K562 (cell line): ENCODE data around the gene GZMM. TPM values are rescaled to one million over a fixed set of nuclear protein-coding genes. Genes with fewer than 3 reads are reported as not detected.

Experiments
- ATF3 ChIP-seq, 2 experiments: fragments of 450-650 bp in 1 of 2; sonication (generic) in 1 of 2; formaldehyde crosslinking in 1 of 2; IDR thresholded peaks in 1 of 2; conservative IDR thresholded peaks in 1 of 2; 2 replicates each; pipeline versions ENCODE4 v1.6.1 to v1.8.1; 2016 to 2023; ENCODE audit warnings: mild to moderate bottlenecking in 2 of 2, moderate library complexity in 2 of 2, inconsistent platforms in 1 of 2, missing genetic modification reagents in 1 of 2
- BCOR ChIP-seq: fragments of 450-650 bp; IDR thresholded peaks from 2 replicates; pipeline ENCODE4 v1.6.1; 2016
- CEBPB ChIP-seq: fragments of 450-650 bp; IDR thresholded peaks from 2 replicates; pipeline ENCODE4 v1.6.1; 2016; ENCODE audit warnings: missing genetic modification characterization, missing compliant biosample characterization
- FOXO4 ChIP-seq: fragments of 450-650 bp; formaldehyde crosslinking; IDR thresholded peaks from 2 replicates; pipeline ENCODE4 v1.4.0; 2020; ENCODE audit warnings: mild to moderate bottlenecking, moderate library complexity
- FOXP4 ChIP-seq: sonication (generic); formaldehyde crosslinking; IDR thresholded peaks from 2 replicates; pipeline ENCODE4 v1.8.0; 2022; ENCODE audit warnings: mild to moderate bottlenecking, missing genetic modification reagents, borderline replicate concordance
- HDAC1 ChIP-seq, 2 experiments: fragments of 450-650 bp; IDR thresholded peaks; 2 replicates each; pipeline ENCODE4 v1.6.1; 2016 to 2017; ENCODE audit warnings: inconsistent platforms in 1 of 2, mild to moderate bottlenecking in 1 of 2, moderate library complexity in 1 of 2
- NFXL1 ChIP-seq: fragments of 450-650 bp; formaldehyde crosslinking; IDR thresholded peaks from 2 replicates; pipeline ENCODE4 v1.4.0; 2021; ENCODE audit warnings: mild to moderate bottlenecking
- RERE ChIP-seq: sonication (generic); formaldehyde crosslinking; IDR thresholded peaks from 2 replicates; pipeline ENCODE4 v1.8.0; 2023; ENCODE audit warnings: missing genetic modification reagents, mild to moderate bottlenecking, borderline replicate concordance
- ZNF592 ChIP-seq: fragments of 450-650 bp; IDR thresholded peaks from 2 replicates; pipeline ENCODE4 v1.6.1; 2017; ENCODE audit warnings: antibody characterized with exemption, mild to moderate bottlenecking
- polyA plus RNA-seq, 8 experiments: library from polyadenylated mRNA; depleted of rRNA in 4 of 8; stranded (reverse) in 5 of 8; unstranded in 3 of 8; fragments of >200 nt; fragmentation: Nextera tagmentation in 2 of 8; fragmentation: Illumina TruSeq in 1 of 8; extraction: Ambion mirVana in 2 of 8; extraction: Trizol in 1 of 8; gene quantifications; 2 replicates each; pipeline versions ENCODE4 v1.2.1 to v1.2.3, GENCODE V29; 2011 to 2014; ENCODE audit warnings: inconsistent platforms in 1 of 8, missing spikeins in 1 of 8
- total RNA-seq, 7 experiments: library from RNA; depleted of rRNA in 6 of 7; stranded (reverse); fragments of >200 nt in 6 of 7; fragmentation: Illumina TruSeq in 2 of 7; extraction: Trizol in 2 of 7; gene quantifications; 2 replicates each; pipeline versions ENCODE4 v1.2.1 to v1.2.3, GENCODE V29; 2011 to 2021; ENCODE audit warnings: low replicate concordance in 1 of 7
- TF ChIP-seq, protein P1 (sequence below): fragments of 250-450 bp; sonication (Bioruptor Pico); IDR thresholded peaks from 2 replicates; pipeline ENCODE4 v1.5.0; 2021

GZMM gene
- total and polyA plus RNA-seq, 9 of the 15 experiments (the other 6 are each of a cell fraction or from before 2014, with no cell fraction given): 0.08 to 2.6 (median 0.70) TPM; not detected in 2

DNA sequence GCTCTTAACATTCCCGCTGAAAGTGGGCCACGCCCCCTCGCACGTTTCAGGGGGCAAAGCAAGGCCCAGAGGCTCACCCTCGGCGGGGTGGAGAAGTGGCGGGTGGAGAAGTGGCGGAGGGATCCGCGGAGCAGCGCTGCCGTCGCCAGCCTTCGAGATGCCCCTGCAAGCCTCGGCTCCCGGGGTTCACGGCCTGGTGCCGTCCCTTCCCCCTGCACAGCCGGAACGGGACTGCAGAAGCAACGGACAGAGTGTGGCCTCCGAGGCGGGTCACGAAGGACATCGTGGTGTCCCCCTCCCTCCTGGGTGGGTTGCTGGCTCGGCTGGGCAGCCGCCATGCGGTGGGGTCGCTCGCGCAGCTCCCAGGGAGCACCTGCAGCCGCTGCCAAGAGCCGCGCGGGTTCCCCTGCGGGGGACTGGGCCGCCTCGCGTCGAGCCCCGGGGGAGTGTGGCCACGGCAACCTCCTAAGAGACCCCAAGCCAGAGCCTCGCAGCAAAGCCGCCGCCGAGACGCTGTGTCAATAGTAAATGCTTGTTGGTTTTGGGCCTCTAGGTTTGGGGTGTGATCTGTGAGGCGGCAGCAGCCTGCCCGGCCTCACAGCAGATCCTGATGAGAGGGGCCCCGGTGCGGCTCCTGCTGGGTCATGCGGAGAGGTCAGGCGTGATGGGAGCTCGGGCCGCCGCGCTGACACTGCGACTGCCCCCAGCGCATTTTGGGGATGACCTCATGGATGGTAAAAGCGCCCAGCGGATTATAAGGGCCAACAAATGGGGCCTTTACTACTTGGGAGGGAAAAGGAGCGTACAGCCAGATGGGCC lies 31.1 kb upstream of the GZMM start (continued):
- TF ChIP-seq, protein P1, sequence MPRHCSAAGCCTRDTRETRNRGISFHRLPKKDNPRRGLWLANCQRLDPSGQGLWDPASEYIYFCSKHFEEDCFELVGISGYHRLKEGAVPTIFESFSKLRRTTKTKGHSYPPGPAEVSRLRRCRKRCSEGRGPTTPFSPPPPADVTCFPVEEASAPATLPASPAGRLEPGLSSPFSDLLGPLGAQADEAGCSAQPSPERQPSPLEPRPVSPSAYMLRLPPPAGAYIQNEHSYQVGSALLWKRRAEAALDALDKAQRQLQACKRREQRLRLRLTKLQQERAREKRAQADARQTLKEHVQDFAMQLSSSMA (CRISPR knock-in tag): no peak
- TF ChIP-seq HDAC1 (IDR thresholded peaks at IDR 0.05) (no peak), NFXL1 (no peak), FOXO4 (CRISPR knock-in tag) (no peak), ZNF592 (peak; percentile 38; the same call in 1 of the 2 replicates), BCOR (no peak), RERE (CRISPR knock-in tag) (no peak), CEBPB (tag) (no peak), FOXP4 (0 out of 2 replicates have a peak, but pooled peaks have one; percentile 63), ATF3 (IDR thresholded peaks at IDR 0.05) (peak; percentile 73), ATF3 (CRISPR knock-in tag; conservative IDR thresholded peaks at IDR 0.05) (no peak)
